Astrocyte of the spinal cord (primary cell): ENCODE data around the gene MAFF.

Experiments
- DNase-seq: peaks from one replicate; pipeline ENCODE4 v3.0.0; 2011; ENCODE audit warnings: low read depth, low spot score
- H3K4me3 ChIP-seq: 2 replicates; pipeline ENCODE4 v1.5.1; 2011; ENCODE audit warnings: low read depth, mild to moderate bottlenecking, low read length, moderate library complexity
- CTCF ChIP-seq: IDR thresholded peaks from 2 replicates; pipeline ENCODE4 v1.5.1; 2012; ENCODE audit warnings: low read depth, mild to moderate bottlenecking, low read length, inconsistent platforms
- in situ Hi-C: cut with HindIII; loops from 2 replicates; pipeline ENCODE4 v1.10.0; 2017; ENCODE audit warnings: low sequenced_read_pairs

Gene MAFF

DNA sequence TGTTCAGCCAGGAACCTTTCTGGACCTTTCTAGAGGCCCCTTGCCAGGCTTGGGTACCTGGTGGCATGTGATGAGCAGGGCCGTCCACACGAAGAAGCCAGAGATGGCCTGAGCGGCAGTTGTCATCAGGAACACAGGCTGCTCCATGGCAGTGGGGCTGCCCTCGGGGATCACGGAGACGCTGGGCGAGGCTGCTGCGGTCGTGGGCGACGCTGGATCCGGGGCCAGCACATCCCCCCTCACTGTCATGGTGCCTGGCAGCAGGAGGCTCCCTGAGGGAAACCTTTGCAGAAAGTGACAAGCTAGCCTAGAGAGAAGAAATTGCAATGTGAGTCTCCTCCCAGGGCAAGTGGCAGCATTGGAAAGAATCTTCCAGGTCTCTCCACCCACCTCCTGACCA is 45.9 kb downstream of the MAFF start:
- no peak overlapping the region for H3K4me3 ChIP-seq
- in situ Hi-C loops: no loop called here
- TF ChIP-seq CTCF: no peak
- no peak for DNase-seq

DNA sequence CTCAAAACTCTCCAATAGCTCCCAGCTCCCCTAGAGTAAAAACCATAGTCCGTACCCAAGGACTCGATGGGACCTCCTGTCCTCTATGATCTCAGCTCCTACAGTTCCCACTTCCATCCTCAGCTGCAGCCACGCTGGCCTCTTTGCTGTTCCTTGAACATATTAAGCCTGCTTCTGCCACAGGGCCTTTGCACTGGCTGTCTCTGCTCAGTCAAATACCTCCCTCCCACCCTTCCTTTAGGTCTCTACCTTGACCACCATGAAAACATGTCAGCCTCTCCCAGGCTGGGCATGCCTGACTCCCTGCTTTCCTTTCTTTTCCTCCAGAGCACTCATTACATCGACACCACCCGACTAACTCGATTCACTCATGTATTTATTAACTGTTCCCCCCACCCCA is 46.5 kb downstream of the MAFF start:
- TF ChIP-seq CTCF: no peak
- DNase-seq: no peak
- in situ Hi-C loops: no loop called here
- H3K4me3 ChIP-seq: no peak overlapping the region

GRCh38 chr22:38249301-38249700 is 47.5 kb downstream of the MAFF start:
- in situ Hi-C loops: no loop called here
- no peak for TF ChIP-seq CTCF
- DNase-seq: no peak
- H3K4me3 ChIP-seq: no peak overlapping the region

DNA sequence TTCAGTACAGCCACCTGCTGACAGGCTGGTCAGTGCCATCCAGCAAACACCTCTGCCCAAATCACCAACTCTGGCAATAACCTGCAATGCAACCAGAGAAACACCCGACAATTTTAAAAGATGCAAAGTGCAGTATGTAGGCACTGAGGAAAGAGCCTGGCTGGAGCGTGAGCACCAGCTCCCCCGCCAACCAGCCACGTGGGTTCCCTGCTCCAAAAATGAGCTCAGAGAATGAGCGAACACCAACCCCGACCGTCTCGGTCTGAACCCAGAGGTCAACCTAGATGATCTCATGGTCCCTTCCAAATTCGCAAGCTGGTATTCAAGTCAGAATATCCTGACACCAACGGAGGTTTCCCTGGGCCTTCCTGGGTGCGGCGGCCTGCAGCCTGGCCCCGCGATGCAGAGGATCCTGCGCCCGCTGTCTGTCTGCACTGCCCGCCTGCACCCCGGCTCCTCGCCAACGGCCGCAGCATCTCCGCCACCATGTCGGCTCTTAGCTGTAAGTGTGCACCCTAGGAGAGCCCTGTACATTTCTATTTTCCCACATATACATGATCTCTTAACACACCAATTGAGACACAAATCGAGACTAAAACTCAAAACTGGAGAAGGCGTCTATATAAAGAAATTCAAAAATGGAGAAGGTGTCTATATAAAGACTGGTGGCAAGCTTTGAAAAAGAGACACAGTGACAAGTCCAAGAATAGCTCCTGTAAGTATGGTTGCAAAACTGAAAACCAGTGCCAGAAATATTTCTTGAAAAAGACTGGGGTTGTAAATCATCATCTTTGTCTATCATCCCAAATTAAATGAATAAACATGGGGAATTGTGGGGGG is 48.2 kb downstream of the MAFF start:
- no peak overlapping the region for H3K4me3 ChIP-seq
- no peak for DNase-seq
- no peak for TF ChIP-seq CTCF
- in situ Hi-C loops: no loop called here

GRCh38 chr22:38250643-38251340 is 49.0 kb downstream of the MAFF start:
- DNase-seq: no peak
- in situ Hi-C loops: no loop called here
- no peak for TF ChIP-seq CTCF
- no peak overlapping the region for H3K4me3 ChIP-seq

DNA sequence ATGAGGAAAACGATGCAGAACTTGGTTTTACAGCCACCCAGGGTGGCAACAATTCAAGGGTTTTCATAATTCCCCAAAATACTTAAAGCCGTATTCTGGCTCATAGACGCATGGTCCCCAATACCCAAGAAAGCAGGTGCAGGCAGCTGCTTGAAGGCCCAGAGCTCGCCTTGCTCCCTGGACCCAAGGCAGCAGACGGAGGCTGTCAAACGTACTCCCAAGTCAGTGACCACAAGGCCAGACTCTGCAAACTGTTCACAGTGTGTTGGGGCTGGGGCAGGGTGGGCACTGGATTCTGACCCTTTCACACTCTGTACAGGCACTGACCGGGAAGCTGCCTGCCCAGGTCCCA is 49.5 kb downstream of the MAFF start:
- DNase-seq: no peak
- in situ Hi-C loops: no loop called here
- TF ChIP-seq CTCF: no peak
- no peak overlapping the region for H3K4me3 ChIP-seq
